WTC11 (cell line): Measurements from ENCODE around the gene LHB. TPM values are rescaled to one million over a fixed set of nuclear protein-coding genes. Genes with fewer than 3 reads are reported as not detected.

ENCODE experiments used
- ATAC-seq: fragments of 200-7000 bp; cut with Tn5 transposase; 2 replicates; pipeline ENCODE4 v1.10.0; 2021; ENCODE audit warnings: mild to moderate bottlenecking, moderate library complexity
- CTCF ChIA-PET: fragments of 300-600 bp; sonication (Branson Sonifier 250); formaldehyde crosslinking; loops from one replicate; lab custom pipeline; 2021; ENCODE audit warnings: antibody characterized with exemption; lab: Charles Lee
- POLR2A ChIA-PET: fragments of 350-600 bp; sonication (Branson Sonifier 250); formaldehyde crosslinking; loops from one replicate; lab custom pipeline; 2021; ENCODE audit warnings: antibody characterized with exemption; lab: Charles Lee
- DNase-seq: peaks from one replicate; pipeline ENCODE4 v3.0.0; 2021; ENCODE audit warnings: low spot score
- H3K27ac Mint-ChIP-seq: 2 replicates; pipeline ENCODE4 v1.8.0; 2021; ENCODE audit warnings: mixed read lengths
- H3K27me3 Mint-ChIP-seq: 2 replicates; pipeline ENCODE4 v1.8.0; 2021; ENCODE audit warnings: low read depth, mild to moderate bottlenecking, moderate library complexity, mixed read lengths
- H3K36me3 Mint-ChIP-seq: 2 replicates; pipeline ENCODE4 v1.8.0; 2021; ENCODE audit warnings: mixed read lengths
- H3K4me1 Mint-ChIP-seq: 2 replicates; pipeline ENCODE4 v1.8.0; 2022; ENCODE audit warnings: mixed read lengths
- H3K4me3 Mint-ChIP-seq: 2 replicates; pipeline ENCODE4 v1.8.0; 2021; ENCODE audit warnings: mild to moderate bottlenecking, moderate library complexity, mixed read lengths
- H3K9me3 Mint-ChIP-seq: 2 replicates; pipeline ENCODE4 v1.8.0; 2021; ENCODE audit warnings: mixed read lengths
- CBFB ChIP-seq: sonication (generic); formaldehyde crosslinking; IDR thresholded peaks from 2 replicates; pipeline ENCODE4 v1.8.1; 2022; ENCODE audit warnings: mild to moderate bottlenecking, low read depth, missing genetic modification reagents
- ETV6 ChIP-seq: sonication (generic); formaldehyde crosslinking; IDR thresholded peaks from 2 replicates; pipeline ENCODE4 v1.8.1; 2022; ENCODE audit warnings: mild to moderate bottlenecking, missing genetic modification reagents
- HMGA2 ChIP-seq: fragments of 250-450 bp; sonication (Bioruptor Pico); IDR thresholded peaks from 2 replicates; pipeline ENCODE4 v1.4.0; 2021; ENCODE audit warnings: mild to moderate bottlenecking, moderate library complexity
- RELA ChIP-seq: sonication (generic); formaldehyde crosslinking; IDR thresholded peaks from 2 replicates; pipeline ENCODE4 v1.8.1; 2022; ENCODE audit warnings: missing genetic modification reagents, mild to moderate bottlenecking, borderline replicate concordance
- TEAD4 ChIP-seq: sonication (generic); formaldehyde crosslinking; IDR thresholded peaks from 2 replicates; pipeline ENCODE4 v1.8.0; 2022; ENCODE audit warnings: mild to moderate bottlenecking, missing genetic modification reagents
- ZNF121 ChIP-seq: sonication (generic); formaldehyde crosslinking; IDR thresholded peaks from 2 replicates; pipeline ENCODE4 v1.8.0; 2023; ENCODE audit warnings: missing genetic modification reagents
- ZNF232 ChIP-seq: sonication (generic); formaldehyde crosslinking; IDR thresholded peaks from 2 replicates; pipeline ENCODE4 v1.8.0; 2022; ENCODE audit warnings: mild to moderate bottlenecking, missing genetic modification reagents
- ZNF263 ChIP-seq: sonication (generic); formaldehyde crosslinking; IDR thresholded peaks from 2 replicates; pipeline ENCODE4 v1.8.1; 2022; ENCODE audit warnings: low read depth, mild to moderate bottlenecking, moderate library complexity, missing genetic modification reagents
- total RNA-seq: library from RNA; stranded (reverse); gene quantifications from 3 replicates; pipeline ENCODE4 v1.2.3, GENCODE V29; 2021
- TF ChIP-seq, protein P1 (sequence below): fragments of 250-450 bp; sonication (Bioruptor Pico); conservative IDR thresholded peaks from 2 replicates; pipeline ENCODE4 v1.9.0; 2021; ENCODE audit warnings: mild to moderate bottlenecking
- TF ChIP-seq, protein P2 (sequence below): sonication (generic); formaldehyde crosslinking; IDR thresholded peaks from 2 replicates; pipeline ENCODE4 v1.8.1; 2022; ENCODE audit warnings: missing genetic modification reagents, borderline replicate concordance
- TF ChIP-seq, protein P3 (sequence below): fragments of 250-450 bp; sonication (Bioruptor Pico); IDR thresholded peaks from 2 replicates; pipeline ENCODE4 v1.8.0; 2021; ENCODE audit warnings: mild to moderate bottlenecking
- TF ChIP-seq, protein P4 (sequence below): sonication (generic); formaldehyde crosslinking; IDR thresholded peaks from 2 replicates; pipeline ENCODE4 v1.8.1; 2023; ENCODE audit warnings: mild to moderate bottlenecking, missing genetic modification reagents, moderate library complexity
- TF ChIP-seq, protein P5 (sequence below): fragments of 250-450 bp; sonication (Bioruptor Pico); IDR thresholded peaks from 2 replicates; pipeline ENCODE4 v1.9.0; 2021; ENCODE audit warnings: mild to moderate bottlenecking
- TF ChIP-seq, protein P6 (sequence below): sonication (generic); formaldehyde crosslinking; IDR thresholded peaks from 2 replicates; pipeline ENCODE4 v1.8.1; 2022; ENCODE audit warnings: low read depth, mild to moderate bottlenecking, moderate library complexity, missing genetic modification reagents, borderline replicate concordance
- TF ChIP-seq, protein P7 (sequence below): sonication (generic); formaldehyde crosslinking; IDR thresholded peaks from 2 replicates; pipeline ENCODE4 v1.8.0; 2022; ENCODE audit warnings: missing genetic modification reagents
- TF ChIP-seq, protein P8 (sequence below): fragments of 250-450 bp; sonication (Bioruptor Pico); IDR thresholded peaks from 2 replicates; pipeline ENCODE4 v1.9.0; 2021; ENCODE audit warnings: mild to moderate bottlenecking

Gene LHB
- total RNA-seq, 1 experiment from 2014 or later, result not detected

DNA sequence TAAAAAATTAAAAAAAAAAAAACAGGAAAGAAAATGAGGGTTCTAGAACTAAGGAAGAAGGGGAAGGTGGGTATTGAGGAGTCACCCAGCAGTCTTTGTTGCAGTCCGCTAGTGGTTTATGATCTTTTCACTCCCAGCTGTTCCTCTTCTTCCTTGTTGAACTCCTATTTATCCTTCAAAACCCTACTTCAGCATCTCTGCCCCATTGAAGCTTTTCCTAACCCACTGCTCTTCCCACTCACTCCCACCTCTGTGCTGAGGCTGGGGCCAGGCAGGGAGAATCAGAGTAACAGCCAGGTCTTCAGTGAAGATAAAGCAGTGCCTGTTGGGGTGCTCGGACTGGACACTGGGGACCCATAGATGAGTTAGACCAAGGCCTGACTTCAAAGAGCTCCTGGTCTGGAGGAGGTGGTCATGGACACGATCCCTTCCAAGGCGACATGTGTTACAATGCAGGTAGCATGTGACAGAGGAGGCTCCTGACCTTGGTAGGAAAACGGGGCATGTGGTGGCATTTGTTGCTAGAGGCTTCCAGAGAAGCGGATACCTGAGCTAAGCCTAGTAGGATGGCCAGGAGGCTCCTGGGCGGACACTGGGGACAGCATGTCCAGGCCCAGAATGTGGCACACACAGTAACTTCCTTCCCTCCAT, 11.8 kb downstream of the LHB start:
- DNase-seq, result no peak
- POLR2A ChIA-PET, result no interaction called here
- Mint-ChIP-seq H3K36me3 (peaks cover 32% of the 10 kb centered on the region), H3K4me3 (no peak overlapping the region), H3K9me3 (no peaks in the 10 kb centered on the region), H3K27me3 (no peaks in the 10 kb centered on the region), H3K27ac (no peak overlapping the region), H3K4me1 (no peaks in the 10 kb centered on the region; the same call in 1 of the 2 replicates)
- no peak for ATAC-seq
- CTCF ChIA-PET, result interaction anchor here (1.0 to 1.1 kb wide), 2 partner anchors 14 to 93 kb away, joined by 3 read pairs; no protein-coding TSS in a partner anchor
- no peak for TF ChIP-seq ZNF263 (CRISPR knock-in tag)
- TF ChIP-seq, protein P1, sequence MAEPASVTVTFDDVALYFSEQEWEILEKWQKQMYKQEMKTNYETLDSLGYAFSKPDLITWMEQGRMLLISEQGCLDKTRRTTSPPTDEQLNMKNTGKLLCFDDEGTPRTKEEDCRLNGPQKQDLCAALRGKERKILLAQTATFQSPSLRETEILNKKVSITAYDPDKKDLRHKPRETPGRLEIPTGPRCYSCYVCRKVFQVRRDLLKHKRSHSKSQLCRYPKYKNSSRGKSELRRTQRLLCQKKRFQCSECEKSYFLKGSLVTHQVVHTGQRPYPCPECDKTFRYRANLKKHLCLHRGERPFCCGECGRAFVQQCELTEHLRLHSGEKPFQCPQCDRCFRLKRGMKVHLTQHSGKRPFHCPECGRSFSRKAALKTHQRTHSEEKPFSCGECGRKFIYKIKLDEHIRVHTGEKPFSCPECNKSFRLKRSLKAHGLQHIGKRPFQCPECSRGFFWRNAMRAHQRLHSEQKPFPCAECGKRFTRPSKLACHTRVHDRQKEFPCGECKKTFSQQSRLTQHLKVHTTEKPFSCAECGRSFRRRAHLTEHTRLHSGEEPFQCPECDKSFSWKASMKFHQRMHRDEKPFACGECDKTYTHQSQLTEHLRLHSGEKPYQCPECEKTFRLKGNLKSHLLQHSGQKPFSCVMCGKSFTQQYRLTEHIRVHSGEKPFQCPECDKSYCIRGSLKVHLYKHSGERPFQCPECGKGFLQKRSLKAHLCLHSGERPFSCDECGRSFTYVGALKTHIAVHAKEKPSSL (CRISPR knock-in tag), result no peak
- no peak for TF ChIP-seq RELA (CRISPR knock-in tag)
- TF ChIP-seq ZNF121 (CRISPR knock-in tag), result no peak
- TF ChIP-seq, protein P2, sequence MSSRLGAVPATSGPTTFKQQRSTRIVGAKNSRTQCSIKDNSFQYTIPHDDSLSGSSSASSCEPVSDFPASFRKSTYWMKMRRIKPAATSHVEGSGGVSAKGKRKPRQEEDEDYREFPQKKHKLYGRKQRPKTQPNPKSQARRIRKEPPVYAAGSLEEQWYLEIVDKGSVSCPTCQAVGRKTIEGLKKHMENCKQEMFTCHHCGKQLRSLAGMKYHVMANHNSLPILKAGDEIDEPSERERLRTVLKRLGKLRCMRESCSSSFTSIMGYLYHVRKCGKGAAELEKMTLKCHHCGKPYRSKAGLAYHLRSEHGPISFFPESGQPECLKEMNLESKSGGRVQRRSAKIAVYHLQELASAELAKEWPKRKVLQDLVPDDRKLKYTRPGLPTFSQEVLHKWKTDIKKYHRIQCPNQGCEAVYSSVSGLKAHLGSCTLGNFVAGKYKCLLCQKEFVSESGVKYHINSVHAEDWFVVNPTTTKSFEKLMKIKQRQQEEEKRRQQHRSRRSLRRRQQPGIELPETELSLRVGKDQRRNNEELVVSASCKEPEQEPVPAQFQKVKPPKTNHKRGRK (CRISPR knock-in tag), result no peak
- no peak for TF ChIP-seq CBFB (CRISPR knock-in tag)
- TF ChIP-seq ETV6 (CRISPR knock-in tag), result no peak
- TF ChIP-seq, protein P3, sequence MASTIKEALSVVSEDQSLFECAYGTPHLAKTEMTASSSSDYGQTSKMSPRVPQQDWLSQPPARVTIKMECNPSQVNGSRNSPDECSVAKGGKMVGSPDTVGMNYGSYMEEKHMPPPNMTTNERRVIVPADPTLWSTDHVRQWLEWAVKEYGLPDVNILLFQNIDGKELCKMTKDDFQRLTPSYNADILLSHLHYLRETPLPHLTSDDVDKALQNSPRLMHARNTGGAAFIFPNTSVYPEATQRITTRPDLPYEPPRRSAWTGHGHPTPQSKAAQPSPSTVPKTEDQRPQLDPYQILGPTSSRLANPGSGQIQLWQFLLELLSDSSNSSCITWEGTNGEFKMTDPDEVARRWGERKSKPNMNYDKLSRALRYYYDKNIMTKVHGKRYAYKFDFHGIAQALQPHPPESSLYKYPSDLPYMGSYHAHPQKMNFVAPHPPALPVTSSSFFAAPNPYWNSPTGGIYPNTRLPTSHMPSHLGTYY (CRISPR knock-in tag), result no peak

DNA sequence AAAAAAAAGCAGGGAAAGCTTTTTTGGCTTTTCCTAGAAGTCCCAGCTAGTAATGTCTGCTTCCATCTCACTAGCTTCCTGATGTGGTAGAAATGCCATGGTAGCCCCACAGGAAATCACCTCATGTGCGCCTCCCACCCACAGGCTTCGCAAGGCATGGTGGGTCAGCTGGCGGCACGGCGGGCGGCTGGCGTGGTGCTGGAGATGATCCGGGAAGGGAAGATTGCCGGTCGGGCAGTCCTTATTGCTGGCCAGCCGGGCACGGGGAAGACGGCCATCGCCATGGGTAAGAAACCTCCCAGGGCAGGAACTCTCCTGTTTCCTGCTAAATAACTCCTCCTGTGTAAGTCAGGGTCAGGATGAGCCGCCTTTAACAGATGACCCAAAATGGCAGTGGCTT, 12.8 kb downstream of the LHB start:
- ATAC-seq (no peak), DNase-seq (no peak)
- H3K4me1 Mint-ChIP-seq, result peaks cover 7% of the 10 kb centered on the region
- H3K36me3 Mint-ChIP-seq, result peaks cover 30% of the 10 kb centered on the region
- ChIA-PET POLR2A (no interaction called here), CTCF (interaction anchor here (1.0 to 1.5 kb wide), 2 partner anchors 10 to 34 kb away, joined by 5 to 6 read pairs; partner anchors contain the start of gene RUVBL2)
- no peaks in the 10 kb centered on the region for H3K27me3 Mint-ChIP-seq
- TF ChIP-seq TEAD4 (CRISPR knock-in tag), result no peak
- no peak for TF ChIP-seq CBFB (CRISPR knock-in tag)
- TF ChIP-seq, protein P4, sequence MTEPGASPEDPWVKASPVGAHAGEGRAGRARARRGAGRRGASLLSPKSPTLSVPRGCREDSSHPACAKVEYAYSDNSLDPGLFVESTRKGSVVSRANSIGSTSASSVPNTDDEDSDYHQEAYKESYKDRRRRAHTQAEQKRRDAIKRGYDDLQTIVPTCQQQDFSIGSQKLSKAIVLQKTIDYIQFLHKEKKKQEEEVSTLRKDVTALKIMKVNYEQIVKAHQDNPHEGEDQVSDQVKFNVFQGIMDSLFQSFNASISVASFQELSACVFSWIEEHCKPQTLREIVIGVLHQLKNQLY (CRISPR knock-in tag), result no peak
- TF ChIP-seq HMGA2 (CRISPR knock-in tag), result no peak
- no peak for TF ChIP-seq ZNF232 (CRISPR knock-in tag)
- TF ChIP-seq, protein P5, sequence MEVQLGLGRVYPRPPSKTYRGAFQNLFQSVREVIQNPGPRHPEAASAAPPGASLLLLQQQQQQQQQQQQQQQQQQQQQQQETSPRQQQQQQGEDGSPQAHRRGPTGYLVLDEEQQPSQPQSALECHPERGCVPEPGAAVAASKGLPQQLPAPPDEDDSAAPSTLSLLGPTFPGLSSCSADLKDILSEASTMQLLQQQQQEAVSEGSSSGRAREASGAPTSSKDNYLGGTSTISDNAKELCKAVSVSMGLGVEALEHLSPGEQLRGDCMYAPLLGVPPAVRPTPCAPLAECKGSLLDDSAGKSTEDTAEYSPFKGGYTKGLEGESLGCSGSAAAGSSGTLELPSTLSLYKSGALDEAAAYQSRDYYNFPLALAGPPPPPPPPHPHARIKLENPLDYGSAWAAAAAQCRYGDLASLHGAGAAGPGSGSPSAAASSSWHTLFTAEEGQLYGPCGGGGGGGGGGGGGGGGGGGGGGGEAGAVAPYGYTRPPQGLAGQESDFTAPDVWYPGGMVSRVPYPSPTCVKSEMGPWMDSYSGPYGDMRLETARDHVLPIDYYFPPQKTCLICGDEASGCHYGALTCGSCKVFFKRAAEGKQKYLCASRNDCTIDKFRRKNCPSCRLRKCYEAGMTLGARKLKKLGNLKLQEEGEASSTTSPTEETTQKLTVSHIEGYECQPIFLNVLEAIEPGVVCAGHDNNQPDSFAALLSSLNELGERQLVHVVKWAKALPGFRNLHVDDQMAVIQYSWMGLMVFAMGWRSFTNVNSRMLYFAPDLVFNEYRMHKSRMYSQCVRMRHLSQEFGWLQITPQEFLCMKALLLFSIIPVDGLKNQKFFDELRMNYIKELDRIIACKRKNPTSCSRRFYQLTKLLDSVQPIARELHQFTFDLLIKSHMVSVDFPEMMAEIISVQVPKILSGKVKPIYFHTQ (CRISPR knock-in tag), result no peak
- no peak for TF ChIP-seq RELA (CRISPR knock-in tag)
- no peak for TF ChIP-seq ETV6 (CRISPR knock-in tag)
- TF ChIP-seq, protein P6, sequence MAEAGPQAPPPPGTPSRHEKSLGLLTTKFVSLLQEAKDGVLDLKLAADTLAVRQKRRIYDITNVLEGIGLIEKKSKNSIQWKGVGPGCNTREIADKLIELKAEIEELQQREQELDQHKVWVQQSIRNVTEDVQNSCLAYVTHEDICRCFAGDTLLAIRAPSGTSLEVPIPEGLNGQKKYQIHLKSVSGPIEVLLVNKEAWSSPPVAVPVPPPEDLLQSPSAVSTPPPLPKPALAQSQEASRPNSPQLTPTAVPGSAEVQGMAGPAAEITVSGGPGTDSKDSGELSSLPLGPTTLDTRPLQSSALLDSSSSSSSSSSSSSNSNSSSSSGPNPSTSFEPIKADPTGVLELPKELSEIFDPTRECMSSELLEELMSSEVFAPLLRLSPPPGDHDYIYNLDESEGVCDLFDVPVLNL (CRISPR knock-in tag), result no peak
- TF ChIP-seq, protein P7, sequence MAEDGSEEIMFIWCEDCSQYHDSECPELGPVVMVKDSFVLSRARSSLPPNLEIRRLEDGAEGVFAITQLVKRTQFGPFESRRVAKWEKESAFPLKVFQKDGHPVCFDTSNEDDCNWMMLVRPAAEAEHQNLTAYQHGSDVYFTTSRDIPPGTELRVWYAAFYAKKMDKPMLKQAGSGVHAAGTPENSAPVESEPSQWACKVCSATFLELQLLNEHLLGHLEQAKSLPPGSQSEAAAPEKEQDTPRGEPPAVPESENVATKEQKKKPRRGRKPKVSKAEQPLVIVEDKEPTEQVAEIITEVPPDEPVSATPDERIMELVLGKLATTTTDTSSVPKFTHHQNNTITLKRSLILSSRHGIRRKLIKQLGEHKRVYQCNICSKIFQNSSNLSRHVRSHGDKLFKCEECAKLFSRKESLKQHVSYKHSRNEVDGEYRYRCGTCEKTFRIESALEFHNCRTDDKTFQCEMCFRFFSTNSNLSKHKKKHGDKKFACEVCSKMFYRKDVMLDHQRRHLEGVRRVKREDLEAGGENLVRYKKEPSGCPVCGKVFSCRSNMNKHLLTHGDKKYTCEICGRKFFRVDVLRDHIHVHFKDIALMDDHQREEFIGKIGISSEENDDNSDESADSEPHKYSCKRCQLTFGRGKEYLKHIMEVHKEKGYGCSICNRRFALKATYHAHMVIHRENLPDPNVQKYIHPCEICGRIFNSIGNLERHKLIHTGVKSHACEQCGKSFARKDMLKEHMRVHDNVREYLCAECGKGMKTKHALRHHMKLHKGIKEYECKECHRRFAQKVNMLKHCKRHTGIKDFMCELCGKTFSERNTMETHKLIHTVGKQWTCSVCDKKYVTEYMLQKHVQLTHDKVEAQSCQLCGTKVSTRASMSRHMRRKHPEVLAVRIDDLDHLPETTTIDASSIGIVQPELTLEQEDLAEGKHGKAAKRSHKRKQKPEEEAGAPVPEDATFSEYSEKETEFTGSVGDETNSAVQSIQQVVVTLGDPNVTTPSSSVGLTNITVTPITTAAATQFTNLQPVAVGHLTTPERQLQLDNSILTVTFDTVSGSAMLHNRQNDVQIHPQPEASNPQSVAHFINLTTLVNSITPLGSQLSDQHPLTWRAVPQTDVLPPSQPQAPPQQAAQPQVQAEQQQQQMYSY (CRISPR knock-in tag), result no peak
- TF ChIP-seq, protein P8, sequence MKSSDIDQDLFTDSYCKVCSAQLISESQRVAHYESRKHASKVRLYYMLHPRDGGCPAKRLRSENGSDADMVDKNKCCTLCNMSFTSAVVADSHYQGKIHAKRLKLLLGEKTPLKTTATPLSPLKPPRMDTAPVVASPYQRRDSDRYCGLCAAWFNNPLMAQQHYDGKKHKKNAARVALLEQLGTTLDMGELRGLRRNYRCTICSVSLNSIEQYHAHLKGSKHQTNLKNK, result no peak
- no peaks in the 10 kb centered on the region for H3K9me3 Mint-ChIP-seq
- no peak overlapping the region for H3K4me3 Mint-ChIP-seq
- no peak overlapping the region for H3K27ac Mint-ChIP-seq
